ENCODE data around the gene ELOVL4. TPM values are rescaled to one million over a fixed set of nuclear protein-coding genes. Genes with fewer than 3 reads are reported as not detected.

Gene ELOVL4
- polyA plus RNA-seq, 1 donor from 2014 or later: 47.9 TPM

DNA sequence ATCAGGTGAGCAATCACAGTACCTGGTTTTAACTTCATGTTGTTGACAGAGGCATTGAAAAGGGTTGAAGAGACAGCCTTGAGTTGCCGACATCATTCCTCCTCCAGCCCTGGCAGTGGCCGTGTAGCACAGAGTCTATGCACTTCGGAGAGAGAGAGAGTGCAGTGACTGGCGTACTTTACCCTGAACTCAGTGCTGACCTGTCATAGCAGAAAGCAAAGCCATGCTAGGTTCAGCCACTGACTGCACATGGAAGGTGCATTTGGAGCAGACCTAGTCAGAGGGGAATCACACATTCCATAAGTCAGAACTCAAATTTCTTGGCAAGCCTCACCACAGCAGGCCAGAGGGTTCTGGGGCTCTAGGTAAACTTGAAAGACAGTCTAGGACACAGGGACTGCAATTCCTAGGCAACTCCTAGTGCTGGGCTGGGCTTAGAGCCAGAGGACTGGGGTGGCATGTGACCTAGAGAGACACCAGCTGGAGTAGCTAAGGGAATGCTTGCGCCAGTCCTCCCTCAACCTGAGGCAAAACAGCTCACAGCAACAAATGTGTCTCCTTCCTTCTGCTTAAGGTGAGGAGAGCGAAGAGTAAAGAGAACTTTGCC is 69.1 kb downstream of the ELOVL4 start:
- H3K36me3 ChIP-seq (ENCODE audit: insufficient read depth, low read length): no peaks in the 10 kb centered on the region
- H3K9me2 ChIP-seq (ENCODE audit: insufficient read depth, low read length): no peaks in the 10 kb centered on the region
- H2AFZ ChIP-seq (ENCODE audit: low read depth, low read length): no peak overlapping the region
- no peak overlapping the region for H3K9ac ChIP-seq (ENCODE audit: low read length)
- no peak overlapping the region for H3K27ac ChIP-seq (ENCODE audit: low read length)
- no peak overlapping the region for H3K4me3 ChIP-seq (ENCODE audit: low read length)
- no peaks in the 10 kb centered on the region for H3K27me3 ChIP-seq (ENCODE audit: insufficient read depth, low read depth, low read length)
- H3F3A ChIP-seq (ENCODE audit: insufficient read depth, low read length, poor library complexity, severe bottlenecking): no peaks in the 10 kb centered on the region
- no peaks in the 10 kb centered on the region for H3K79me2 ChIP-seq (replicated peaks; ENCODE audit: insufficient read depth, low read length)
- no peak for TF ChIP-seq SMC3 (conservative IDR thresholded peaks at IDR 0.05; ENCODE audit: poor library complexity)
- no peak for TF ChIP-seq POLR2AphosphoS5 (IDR thresholded peaks at IDR 0.05)
- TF ChIP-seq, protein P1, sequence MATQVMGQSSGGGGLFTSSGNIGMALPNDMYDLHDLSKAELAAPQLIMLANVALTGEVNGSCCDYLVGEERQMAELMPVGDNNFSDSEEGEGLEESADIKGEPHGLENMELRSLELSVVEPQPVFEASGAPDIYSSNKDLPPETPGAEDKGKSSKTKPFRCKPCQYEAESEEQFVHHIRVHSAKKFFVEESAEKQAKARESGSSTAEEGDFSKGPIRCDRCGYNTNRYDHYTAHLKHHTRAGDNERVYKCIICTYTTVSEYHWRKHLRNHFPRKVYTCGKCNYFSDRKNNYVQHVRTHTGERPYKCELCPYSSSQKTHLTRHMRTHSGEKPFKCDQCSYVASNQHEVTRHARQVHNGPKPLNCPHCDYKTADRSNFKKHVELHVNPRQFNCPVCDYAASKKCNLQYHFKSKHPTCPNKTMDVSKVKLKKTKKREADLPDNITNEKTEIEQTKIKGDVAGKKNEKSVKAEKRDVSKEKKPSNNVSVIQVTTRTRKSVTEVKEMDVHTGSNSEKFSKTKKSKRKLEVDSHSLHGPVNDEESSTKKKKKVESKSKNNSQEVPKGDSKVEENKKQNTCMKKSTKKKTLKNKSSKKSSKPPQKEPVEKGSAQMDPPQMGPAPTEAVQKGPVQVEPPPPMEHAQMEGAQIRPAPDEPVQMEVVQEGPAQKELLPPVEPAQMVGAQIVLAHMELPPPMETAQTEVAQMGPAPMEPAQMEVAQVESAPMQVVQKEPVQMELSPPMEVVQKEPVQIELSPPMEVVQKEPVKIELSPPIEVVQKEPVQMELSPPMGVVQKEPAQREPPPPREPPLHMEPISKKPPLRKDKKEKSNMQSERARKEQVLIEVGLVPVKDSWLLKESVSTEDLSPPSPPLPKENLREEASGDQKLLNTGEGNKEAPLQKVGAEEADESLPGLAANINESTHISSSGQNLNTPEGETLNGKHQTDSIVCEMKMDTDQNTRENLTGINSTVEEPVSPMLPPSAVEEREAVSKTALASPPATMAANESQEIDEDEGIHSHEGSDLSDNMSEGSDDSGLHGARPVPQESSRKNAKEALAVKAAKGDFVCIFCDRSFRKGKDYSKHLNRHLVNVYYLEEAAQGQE (IDR thresholded peaks at IDR 0.05; ENCODE audit: borderline replicate concordance): no peak
- no peak for TF ChIP-seq MXI1 (conservative IDR thresholded peaks at IDR 0.05; ENCODE audit: poor library complexity, severe bottlenecking)
- no peak for TF ChIP-seq RAD21 (conservative IDR thresholded peaks at IDR 0.05)
- TF ChIP-seq EZH2 (IDR thresholded peaks at IDR 0.05; ENCODE audit: borderline replicate concordance, insufficient read depth, low read length, poor library complexity, severe bottlenecking): no peak
- TF ChIP-seq TAF1 (IDR thresholded peaks at IDR 0.05; ENCODE audit: low read depth): no peak
- TF ChIP-seq, protein P2, sequence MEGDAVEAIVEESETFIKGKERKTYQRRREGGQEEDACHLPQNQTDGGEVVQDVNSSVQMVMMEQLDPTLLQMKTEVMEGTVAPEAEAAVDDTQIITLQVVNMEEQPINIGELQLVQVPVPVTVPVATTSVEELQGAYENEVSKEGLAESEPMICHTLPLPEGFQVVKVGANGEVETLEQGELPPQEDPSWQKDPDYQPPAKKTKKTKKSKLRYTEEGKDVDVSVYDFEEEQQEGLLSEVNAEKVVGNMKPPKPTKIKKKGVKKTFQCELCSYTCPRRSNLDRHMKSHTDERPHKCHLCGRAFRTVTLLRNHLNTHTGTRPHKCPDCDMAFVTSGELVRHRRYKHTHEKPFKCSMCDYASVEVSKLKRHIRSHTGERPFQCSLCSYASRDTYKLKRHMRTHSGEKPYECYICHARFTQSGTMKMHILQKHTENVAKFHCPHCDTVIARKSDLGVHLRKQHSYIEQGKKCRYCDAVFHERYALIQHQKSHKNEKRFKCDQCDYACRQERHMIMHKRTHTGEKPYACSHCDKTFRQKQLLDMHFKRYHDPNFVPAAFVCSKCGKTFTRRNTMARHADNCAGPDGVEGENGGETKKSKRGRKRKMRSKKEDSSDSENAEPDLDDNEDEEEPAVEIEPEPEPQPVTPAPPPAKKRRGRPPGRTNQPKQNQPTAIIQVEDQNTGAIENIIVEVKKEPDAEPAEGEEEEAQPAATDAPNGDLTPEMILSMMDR (IDR thresholded peaks at IDR 0.05; ENCODE audit: poor library complexity, severe bottlenecking): no peak
- TF ChIP-seq EP300 (conservative IDR thresholded peaks at IDR 0.05; ENCODE audit: poor library complexity, severe bottlenecking): no peak
- no peak overlapping the region for H3K4me2 ChIP-seq (ENCODE audit: low read length)
- no peaks in the 10 kb centered on the region for H3K9me3 ChIP-seq (ENCODE audit: low read length)
- H4K20me1 ChIP-seq (ENCODE audit: insufficient read depth): no peaks in the 10 kb centered on the region

DNA sequence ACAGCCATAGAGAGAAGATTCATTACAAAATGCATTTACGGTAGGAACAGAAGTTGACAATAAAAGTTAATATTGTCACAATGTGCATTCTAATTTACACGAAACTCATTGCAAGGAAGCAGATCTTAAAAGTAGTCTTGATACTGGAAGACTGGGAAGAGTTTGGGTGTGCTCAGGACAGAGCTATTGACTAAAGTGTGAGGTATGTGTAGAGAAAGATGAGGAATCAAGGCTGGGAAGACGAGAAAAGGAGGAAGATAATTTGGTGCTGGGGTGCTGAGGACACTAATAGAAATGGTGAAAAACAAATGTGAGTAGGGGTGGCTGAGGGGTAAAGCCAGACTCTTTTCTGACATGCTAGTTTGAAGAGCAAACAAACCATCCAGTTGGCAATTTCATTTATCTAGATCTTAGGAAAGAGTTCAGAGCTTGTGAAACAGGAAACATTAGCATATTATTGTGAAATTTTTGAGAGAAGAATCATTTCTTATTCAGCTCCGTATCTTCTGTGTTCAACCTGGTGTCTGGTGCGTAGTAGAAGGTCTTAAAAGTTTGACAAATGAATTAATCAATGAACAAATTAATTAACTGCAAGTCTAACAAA is 72.7 kb downstream of the ELOVL4 start:
- TF ChIP-seq RAD21 (conservative IDR thresholded peaks at IDR 0.05): no peak
- TF ChIP-seq EZH2 (IDR thresholded peaks at IDR 0.05; ENCODE audit: borderline replicate concordance, insufficient read depth, low read length, poor library complexity, severe bottlenecking): no peak
- TF ChIP-seq, protein P2 (IDR thresholded peaks at IDR 0.05; ENCODE audit: poor library complexity, severe bottlenecking): no peak
- TF ChIP-seq POLR2AphosphoS5 (IDR thresholded peaks at IDR 0.05): no peak
- no peak for TF ChIP-seq TAF1 (IDR thresholded peaks at IDR 0.05; ENCODE audit: low read depth)
- TF ChIP-seq MXI1 (conservative IDR thresholded peaks at IDR 0.05; ENCODE audit: poor library complexity, severe bottlenecking): no peak
- no peak for TF ChIP-seq SMC3 (conservative IDR thresholded peaks at IDR 0.05; ENCODE audit: poor library complexity)
- TF ChIP-seq EP300 (conservative IDR thresholded peaks at IDR 0.05; ENCODE audit: poor library complexity, severe bottlenecking): no peak
- TF ChIP-seq, protein P1 (IDR thresholded peaks at IDR 0.05; ENCODE audit: borderline replicate concordance): no peak
- no peak overlapping the region for H3K4me3 ChIP-seq (ENCODE audit: low read length)
- no peaks in the 10 kb centered on the region for H3K9me3 ChIP-seq (ENCODE audit: low read length)
- no peak overlapping the region for H2AFZ ChIP-seq (ENCODE audit: low read depth, low read length)
- no peaks in the 10 kb centered on the region for H4K20me1 ChIP-seq (ENCODE audit: insufficient read depth)
- no peaks in the 10 kb centered on the region for H3K27me3 ChIP-seq (ENCODE audit: insufficient read depth, low read depth, low read length)
- H3K79me2 ChIP-seq (replicated peaks; ENCODE audit: insufficient read depth, low read length): no peaks in the 10 kb centered on the region
- no peaks in the 10 kb centered on the region for H3K9me2 ChIP-seq (ENCODE audit: insufficient read depth, low read length)
- H3K27ac ChIP-seq (ENCODE audit: low read length): no peak overlapping the region
- H3F3A ChIP-seq (ENCODE audit: insufficient read depth, low read length, poor library complexity, severe bottlenecking): no peaks in the 10 kb centered on the region
- H3K36me3 ChIP-seq (ENCODE audit: insufficient read depth, low read length): no peaks in the 10 kb centered on the region
- no peak overlapping the region for H3K4me2 ChIP-seq (ENCODE audit: low read length)
- H3K9ac ChIP-seq (ENCODE audit: low read length): no peak overlapping the region
